ENCODE results near the gene POFUT1.

The POFUT1 gene

DNA sequence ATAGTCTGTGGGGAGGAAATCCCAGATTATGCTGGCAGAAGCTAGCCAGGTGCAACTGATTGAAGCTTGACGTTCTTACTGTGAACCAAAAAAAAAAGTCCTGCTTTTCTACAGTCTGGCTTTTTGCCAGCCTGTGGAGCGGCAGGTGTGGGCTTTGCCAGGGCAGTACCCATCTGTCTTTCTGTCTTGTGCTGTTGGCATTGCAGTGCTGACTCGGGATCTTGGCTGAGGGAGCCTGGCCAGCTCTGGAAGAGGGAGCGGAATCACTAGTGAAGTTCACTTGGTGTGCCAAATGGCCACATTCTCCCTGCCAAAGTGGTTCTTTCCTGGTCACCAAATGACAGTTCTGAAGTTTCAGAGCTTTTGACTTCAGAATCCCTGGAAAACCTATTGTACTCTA lies 74.8 kb downstream of the POFUT1 start:
- DNase-seq = peak; percentile 71 to 90

DNA sequence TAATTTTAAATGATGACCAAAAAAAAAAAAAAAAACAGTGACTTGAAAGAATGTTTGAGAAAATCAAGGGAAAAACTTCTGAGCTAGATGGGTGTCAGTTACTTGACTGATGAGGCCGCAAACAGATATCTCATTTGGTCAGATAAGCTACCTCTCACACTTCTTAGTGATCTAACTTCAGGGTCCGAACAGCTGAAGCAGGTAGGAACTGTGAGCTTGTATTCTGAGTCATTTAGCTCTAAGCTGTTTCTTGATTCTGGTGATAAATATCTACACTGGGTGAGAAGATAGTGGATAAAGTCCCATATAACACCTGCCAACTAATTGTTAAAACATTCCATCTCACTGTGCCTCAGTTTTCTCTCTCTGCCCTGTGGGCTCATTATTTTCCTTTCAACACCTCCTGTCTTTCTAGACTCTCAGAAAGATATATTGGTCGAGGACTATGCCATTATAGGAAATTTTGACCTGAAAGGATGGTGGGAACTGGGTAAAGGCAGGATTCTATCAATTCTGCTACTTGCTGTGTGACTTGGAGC lies 77.5 kb downstream of the POFUT1 start:
- DNase-seq = no peak

DNA sequence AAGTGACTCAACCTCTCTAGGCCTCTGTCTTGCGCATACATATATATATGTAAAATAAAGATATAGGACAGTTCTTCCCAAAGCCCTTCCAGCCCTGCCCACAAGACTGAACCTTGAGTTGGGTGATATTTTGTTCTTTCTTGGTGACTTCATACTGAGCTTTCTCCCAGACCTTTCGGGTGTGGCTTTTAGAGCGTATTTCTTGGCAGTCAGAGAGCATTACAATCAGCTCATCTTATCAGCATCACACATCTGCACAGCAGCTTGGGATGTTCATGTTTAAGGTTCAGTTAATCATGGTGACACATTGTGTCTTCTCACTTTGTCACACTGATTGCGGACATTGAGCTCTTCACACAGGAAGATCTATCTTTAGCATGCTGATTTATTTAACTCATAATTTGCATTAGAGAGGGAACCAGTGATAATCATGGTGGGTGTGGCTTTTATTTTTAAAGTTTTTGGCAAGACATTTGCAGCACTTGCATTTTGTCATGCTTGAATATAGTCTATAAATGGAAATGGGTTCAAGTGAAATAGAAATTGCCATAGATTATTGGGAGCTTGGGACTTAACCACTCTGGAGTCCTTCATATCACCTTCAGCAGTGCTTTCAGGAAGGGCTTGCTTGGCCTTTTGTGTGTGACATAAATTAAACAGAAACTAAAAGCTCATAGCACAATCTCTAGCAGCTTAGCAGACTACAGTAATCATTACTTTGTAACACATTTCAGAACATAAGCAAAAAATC lies 78.1 kb downstream of the POFUT1 start:
- no peak for DNase-seq

DNA sequence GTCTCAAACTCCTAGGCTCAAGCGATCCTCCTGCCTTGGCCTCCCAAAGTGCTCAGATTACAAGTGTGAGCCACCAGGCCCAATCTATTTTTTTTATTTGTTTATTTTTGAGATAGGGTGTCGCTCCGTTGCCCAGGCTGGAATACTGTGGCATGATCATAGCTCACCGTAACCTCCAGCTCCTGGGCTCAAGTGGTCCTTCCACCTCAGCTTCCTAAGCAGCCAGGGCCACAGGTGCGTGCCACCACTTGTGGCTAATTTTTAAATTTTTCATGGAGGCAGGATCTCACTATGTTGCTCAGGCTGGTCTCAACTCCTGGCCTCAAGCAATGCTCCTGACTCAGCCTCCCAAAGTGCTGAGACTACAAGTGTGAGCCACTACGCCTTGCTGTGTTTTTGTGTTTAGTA lies 79.6 kb downstream of the POFUT1 start:
- no peak for DNase-seq

All from NCI-H524 (cell line).